ENCODE results near the gene TRABD2B. TPM values are rescaled to one million over a fixed set of nuclear protein-coding genes. Genes with fewer than 3 reads are reported as not detected.

TRABD2B gene
- total and polyA plus RNA-seq, 2 of the 13 experiments (the other 11 are each of a cell fraction or from before 2014, with no cell fraction given) = 0.04 TPM; not detected in 1

DNA sequence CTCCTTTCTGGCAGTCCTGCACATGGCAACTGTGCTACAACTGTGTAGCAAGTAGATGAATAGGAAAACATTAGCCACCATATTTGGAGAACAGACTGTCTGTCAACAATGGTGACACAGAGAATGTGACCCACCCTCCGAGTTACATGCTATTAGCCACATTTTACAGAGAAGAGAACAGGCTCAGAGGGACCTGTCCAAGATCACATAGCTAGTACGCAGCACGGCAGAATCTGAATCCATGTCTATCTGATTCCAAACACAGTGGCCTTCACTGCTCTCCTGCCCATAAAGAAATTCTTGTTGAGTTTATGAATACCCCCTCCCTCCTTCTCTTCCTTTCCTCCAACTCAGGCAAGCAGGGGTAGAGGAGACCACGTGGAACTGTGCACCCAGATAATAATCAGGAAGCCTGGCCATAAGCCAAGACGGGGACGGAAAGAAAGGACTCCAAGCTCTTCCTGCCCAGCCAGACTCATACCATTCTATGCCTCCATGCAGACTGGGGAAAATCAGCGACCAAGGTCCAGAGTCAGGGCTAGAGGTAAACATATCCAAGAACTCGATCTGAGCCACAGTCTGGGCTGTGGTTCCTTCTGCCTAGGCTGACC lies 78.8 kb downstream of the TRABD2B start (continued):
- TF ChIP-seq ZNF883 (CRISPR knock-in tag; IDR thresholded peaks at IDR 0.05; ENCODE audit: not compliant biosample characterization) = no peak
- peak; percentile 64 for TF ChIP-seq ZNF18 (CRISPR knock-in tag; IDR thresholded peaks at IDR 0.05; ENCODE audit: insufficient replicate concordance)
- no peak for TF ChIP-seq ZNF841 (CRISPR knock-in tag; IDR thresholded peaks at IDR 0.05; ENCODE audit: borderline replicate concordance)
- no peak for TF ChIP-seq ZNF260 (CRISPR knock-in tag; IDR thresholded peaks at IDR 0.05; ENCODE audit: borderline replicate concordance, low read depth)
- TF ChIP-seq PITX1 (CRISPR knock-in tag; IDR thresholded peaks at IDR 0.05) = peak; percentile 86
- no peak for TF ChIP-seq PHF5A (CRISPR knock-in tag; IDR thresholded peaks at IDR 0.05; ENCODE audit: low read depth, unreplicated experiment)
- TF ChIP-seq RAD21 (CRISPR knock-in tag; IDR thresholded peaks at IDR 0.05) = no peak
- peak; percentile 27; the same call in 1 of the 2 replicates for TF ChIP-seq THAP11 (CRISPR knock-in tag; IDR thresholded peaks at IDR 0.05)
- TF ChIP-seq SAP130 (CRISPR knock-in tag; IDR thresholded peaks at IDR 0.05; ENCODE audit: low read depth) = peak; percentile 59
- TF ChIP-seq SETDB1 (CRISPR knock-in tag; IDR thresholded peaks at IDR 0.05; ENCODE audit: borderline replicate concordance) = no peak
- TF ChIP-seq PLRG1 (conservative IDR thresholded peaks at IDR 0.05) = no peak
- TF ChIP-seq, protein P1, sequence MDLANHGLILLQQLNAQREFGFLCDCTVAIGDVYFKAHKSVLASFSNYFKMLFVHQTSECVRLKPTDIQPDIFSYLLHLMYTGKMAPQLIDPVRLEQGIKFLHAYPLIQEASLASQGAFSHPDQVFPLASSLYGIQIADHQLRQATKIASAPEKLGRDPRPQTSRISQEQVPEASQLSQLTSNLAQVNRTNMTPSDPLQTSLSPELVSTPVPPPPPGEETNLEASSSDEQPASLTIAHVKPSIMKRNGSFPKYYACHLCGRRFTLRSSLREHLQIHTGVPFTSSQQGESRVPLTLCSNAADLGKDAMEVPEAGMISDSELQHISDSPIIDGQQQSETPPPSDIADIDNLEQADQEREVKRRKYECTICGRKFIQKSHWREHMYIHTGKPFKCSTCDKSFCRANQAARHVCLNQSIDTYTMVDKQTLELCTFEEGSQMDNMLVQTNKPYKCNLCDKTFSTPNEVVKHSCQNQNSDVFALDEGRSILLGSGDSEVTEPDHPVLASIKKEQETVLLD (CRISPR knock-in tag; IDR thresholded peaks at IDR 0.05; ENCODE audit: low read depth) = no peak
- peak; percentile 67 for TF ChIP-seq FOXO1 (CRISPR knock-in tag; IDR thresholded peaks at IDR 0.05)
- TF ChIP-seq SP2 (CRISPR knock-in tag; IDR thresholded peaks at IDR 0.05) = no peak
- TF ChIP-seq MYC (CRISPR knock-in tag; IDR thresholded peaks at IDR 0.05; ENCODE audit: borderline replicate concordance) = peak; percentile 72; the same call in 1 of the 2 replicates
- TF ChIP-seq, protein P2, sequence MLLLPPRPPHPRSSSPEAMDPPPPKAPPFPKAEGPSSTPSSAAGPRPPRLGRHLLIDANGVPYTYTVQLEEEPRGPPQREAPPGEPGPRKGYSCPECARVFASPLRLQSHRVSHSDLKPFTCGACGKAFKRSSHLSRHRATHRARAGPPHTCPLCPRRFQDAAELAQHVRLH (CRISPR knock-in tag; IDR thresholded peaks at IDR 0.05; ENCODE audit: borderline replicate concordance, low read depth) = no peak
- no peak for TF ChIP-seq PRPF4 (IDR thresholded peaks at IDR 0.05; ENCODE audit: low read depth, low read length, poor library complexity, severe bottlenecking)
- no peak for TF ChIP-seq ZZZ3 (CRISPR knock-in tag; IDR thresholded peaks at IDR 0.05; ENCODE audit: borderline replicate concordance)
- TF ChIP-seq TFAP4 (IDR thresholded peaks at IDR 0.05; ENCODE audit: borderline replicate concordance, low read depth) = no peak
- no peak for TF ChIP-seq PHB2 (IDR thresholded peaks at IDR 0.05; ENCODE audit: partially characterized antibody)
- TF ChIP-seq, protein P3, sequence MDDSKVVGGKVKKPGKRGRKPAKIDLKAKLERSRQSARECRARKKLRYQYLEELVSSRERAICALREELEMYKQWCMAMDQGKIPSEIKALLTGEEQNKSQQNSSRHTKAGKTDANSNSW (CRISPR knock-in tag; IDR thresholded peaks at IDR 0.05; ENCODE audit: borderline replicate concordance) = no peak
- TF ChIP-seq, protein P4, sequence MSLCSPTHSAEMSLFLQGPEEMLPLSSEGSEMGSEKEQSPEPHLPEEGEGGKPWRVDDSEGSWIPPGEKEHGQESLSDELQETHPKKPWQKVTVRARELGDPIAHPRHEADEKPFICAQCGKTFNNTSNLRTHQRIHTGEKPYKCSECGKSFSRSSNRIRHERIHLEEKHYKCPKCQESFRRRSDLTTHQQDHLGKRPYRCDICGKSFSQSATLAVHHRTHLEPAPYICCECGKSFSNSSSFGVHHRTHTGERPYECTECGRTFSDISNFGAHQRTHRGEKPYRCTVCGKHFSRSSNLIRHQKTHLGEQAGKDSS (CRISPR knock-in tag; IDR thresholded peaks at IDR 0.05; ENCODE audit: borderline replicate concordance, low read depth) = no peak
- TF ChIP-seq ZMAT3 (CRISPR knock-in tag; conservative IDR thresholded peaks at IDR 0.05) = no peak
